IPS-15b (cell line): ENCODE measurements around the gene FAM222A.
A peak's percentile ranks its signal among the peaks of the same experiment; 100 is the strongest.

Experiments
- H3K27me3 ChIP-seq: one replicate; pipeline ENCODE4 v1.6.1; 2013; ENCODE audit warnings: low read length; ENCODE audit not compliant: control insufficient read depth, insufficient read depth
- H3K36me3 ChIP-seq: one replicate; pipeline ENCODE4 v1.6.1; 2013; ENCODE audit warnings: low read length; ENCODE audit not compliant: control insufficient read depth, insufficient read depth
- H3K4me1 ChIP-seq: one replicate; pipeline ENCODE4 v1.6.1; 2013; ENCODE audit warnings: mild to moderate bottlenecking, low read length; ENCODE audit not compliant: control insufficient read depth, insufficient read depth
- H3K4me3 ChIP-seq: one replicate; pipeline ENCODE4 v1.5.1; 2013; ENCODE audit warnings: low read depth, low read length
- H3K9ac ChIP-seq: one replicate; pipeline ENCODE4 v1.6.1; 2013; ENCODE audit warnings: low read depth, mild to moderate bottlenecking, low read length
- H3K9me3 ChIP-seq: one replicate; pipeline ENCODE4 v1.6.1; 2013; ENCODE audit warnings: mild to moderate bottlenecking, low read length; ENCODE audit not compliant: control insufficient read depth, insufficient read depth

FAM222A gene

GRCh38 chr12:109797905-109798669, 84.5 kb downstream of the FAM222A start:
- H3K9me3 ChIP-seq, result no peaks in the 10 kb centered on the region
- no peak overlapping the region for H3K9ac ChIP-seq
- H3K27me3 ChIP-seq, result no peaks in the 10 kb centered on the region
- H3K4me1 ChIP-seq, result no peaks in the 10 kb centered on the region
- H3K4me3 ChIP-seq, result no peak overlapping the region
- H3K36me3 ChIP-seq, result no peaks in the 10 kb centered on the region

- Histone ChIP-seq H3K9ac (no peak overlapping the region), H3K27me3 (no peaks in the 10 kb centered on the region), H3K9me3 (no peaks in the 10 kb centered on the region), H3K4me3 (no peak overlapping the region), H3K4me1 (no peaks in the 10 kb centered on the region), H3K36me3 (no peaks in the 10 kb centered on the region)
Observed at GRCh38 chr12:109798691-109799090, 85.1 kb downstream of the FAM222A start.

- no peaks in the 10 kb centered on the region for H3K4me1 ChIP-seq
- H3K4me3 ChIP-seq, result no peak overlapping the region
- H3K27me3 ChIP-seq, result no peaks in the 10 kb centered on the region
- H3K9ac ChIP-seq, result no peak overlapping the region
- no peaks in the 10 kb centered on the region for H3K9me3 ChIP-seq
- no peaks in the 10 kb centered on the region for H3K36me3 ChIP-seq
Observed at GRCh38 chr12:109800536-109800935, 86.9 kb downstream of the FAM222A start.

GRCh38 chr12:109802828-109803227, 89.2 kb downstream of the FAM222A start:
- H3K27me3 ChIP-seq, result no peaks in the 10 kb centered on the region
- no peaks in the 10 kb centered on the region for H3K4me1 ChIP-seq
- no peak overlapping the region for H3K9ac ChIP-seq
- no peaks in the 10 kb centered on the region for H3K9me3 ChIP-seq
- H3K4me3 ChIP-seq, result no peak overlapping the region
- H3K36me3 ChIP-seq, result no peaks in the 10 kb centered on the region

GRCh38 chr12:109803678-109804077, 90.1 kb downstream of the FAM222A start:
- Histone ChIP-seq H3K36me3 (no peaks in the 10 kb centered on the region), H3K27me3 (no peaks in the 10 kb centered on the region), H3K4me1 (no peaks in the 10 kb centered on the region), H3K9ac (no peak overlapping the region), H3K4me3 (no peak overlapping the region), H3K9me3 (no peaks in the 10 kb centered on the region)

GRCh38 chr12:109804820-109805761, 91.5 kb downstream of the FAM222A start:
- H3K4me1 ChIP-seq, result no peaks in the 10 kb centered on the region
- H3K9ac ChIP-seq, result no peak overlapping the region
- H3K4me3 ChIP-seq, result no peak overlapping the region
- H3K36me3 ChIP-seq, result no peaks in the 10 kb centered on the region
- no peaks in the 10 kb centered on the region for H3K27me3 ChIP-seq
- no peaks in the 10 kb centered on the region for H3K9me3 ChIP-seq

- no peaks in the 10 kb centered on the region for H3K4me1 ChIP-seq
- H3K9me3 ChIP-seq, result no peaks in the 10 kb centered on the region
- no peak overlapping the region for H3K4me3 ChIP-seq
- no peak overlapping the region for H3K9ac ChIP-seq
- no peaks in the 10 kb centered on the region for H3K36me3 ChIP-seq
- no peaks in the 10 kb centered on the region for H3K27me3 ChIP-seq
Observed at GRCh38 chr12:109807954-109808643, 94.5 kb downstream of the FAM222A start.

- no peak overlapping the region for H3K9ac ChIP-seq
- no peaks in the 10 kb centered on the region for H3K27me3 ChIP-seq
- H3K4me3 ChIP-seq, result no peak overlapping the region
- no peaks in the 10 kb centered on the region for H3K4me1 ChIP-seq
- peaks cover 5% of the 10 kb centered on the region for H3K36me3 ChIP-seq
- H3K9me3 ChIP-seq, result no peaks in the 10 kb centered on the region
Observed at GRCh38 chr12:109808876-109809646, 95.4 kb downstream of the FAM222A start.

- Histone ChIP-seq H3K36me3 (peaks cover 7% of the 10 kb centered on the region), H3K27me3 (no peaks in the 10 kb centered on the region), H3K4me3 (no peak overlapping the region), H3K9ac (no peak overlapping the region), H3K9me3 (no peaks in the 10 kb centered on the region), H3K4me1 (no peaks in the 10 kb centered on the region)
Observed at GRCh38 chr12:109810954-109811623, 97.5 kb downstream of the FAM222A start.

- H3K27me3 ChIP-seq, result no peaks in the 10 kb centered on the region
- no peak overlapping the region for H3K4me3 ChIP-seq
- H3K4me1 ChIP-seq, result no peaks in the 10 kb centered on the region
- peaks cover 7% of the 10 kb centered on the region for H3K36me3 ChIP-seq
- H3K9ac ChIP-seq, result peak overlapping the region; percentile 32
- H3K9me3 ChIP-seq, result no peaks in the 10 kb centered on the region
Observed at GRCh38 chr12:109811624-109811995, 98.0 kb downstream of the FAM222A start.
